Left cardiac atrium (tissue), 4 donors: Measurements from ENCODE around the gene RAF1. TPM values are rescaled to one million over a fixed set of nuclear protein-coding genes. Genes with fewer than 3 reads are reported as not detected.
"Not testable (repeated sequence)": the region's sequence is repeated elsewhere in the genome, so short reads cannot be mapped to it uniquely, and the experiment has no call there.

ENCODE experiments used
- ATAC-seq, 2 donors: fragments of 200-7000 bp; cut with Tn5 transposase; one replicate each; pipeline ENCODE4 v1.9.1; 2020; ENCODE audit warnings: mild to moderate bottlenecking in 2 of 2, moderate library complexity in 2 of 2
- DNase-seq: peaks from one replicate; pipeline ENCODE4 v3.0.0-alpha.2; 2020
- intact Hi-C, 2 donors: fragments of 100-400 bp; cut with DNase I; formaldehyde crosslinking; loops; one replicate each; pipeline versions ENCODE4 v1.14.1 to v1.15.1; 2022 to 2023
- total RNA-seq, 2 donors: library from RNA; stranded (reverse); fragmentation: NEBNext Ultra II Directional; extraction: Animal tissue kit (Norgen Biotek cat#: 25700); gene quantifications; one replicate each; pipeline ENCODE4 v1.2.1, GENCODE V29; 2021
- donor health status: DM: no; HTN: yes; CAD: no.
- donor health status: DM: no; HTN: yes; CAD: no; lungs with severe emphysema.
- donor health status: DM: yes; HTN: yes; CAD: no.
- donor health status: Dilated cardiomyopathy.

Gene RAF1
- total RNA-seq, 2 donors from 2014 or later = 109 to 116 TPM

DNA sequence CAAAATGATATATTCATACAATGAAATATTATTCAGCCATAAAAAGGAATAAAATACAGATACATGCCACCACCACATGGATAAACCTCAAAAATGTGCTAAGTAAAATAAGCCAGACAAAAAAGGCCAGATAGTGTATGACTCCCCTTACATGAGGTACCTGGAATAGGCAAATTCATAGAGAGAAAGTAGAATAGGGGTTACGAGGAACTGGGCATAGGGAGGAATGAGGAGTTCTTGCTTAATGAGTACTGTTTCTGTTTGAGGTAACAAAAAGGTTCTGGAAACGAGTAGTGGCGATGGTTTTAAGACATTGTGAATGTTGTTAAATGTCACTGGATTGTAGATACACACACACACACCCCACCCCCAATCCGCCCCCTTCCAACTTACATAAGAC is 8.2 kb downstream of the RAF1 start:
- no peak for ATAC-seq
- DNase-seq = no peak
- intact Hi-C loops = loop anchor here in 1 of 2 donors (10.0 kb wide), 1 partner anchor 91 kb away; no protein-coding TSS in a partner anchor

DNA sequence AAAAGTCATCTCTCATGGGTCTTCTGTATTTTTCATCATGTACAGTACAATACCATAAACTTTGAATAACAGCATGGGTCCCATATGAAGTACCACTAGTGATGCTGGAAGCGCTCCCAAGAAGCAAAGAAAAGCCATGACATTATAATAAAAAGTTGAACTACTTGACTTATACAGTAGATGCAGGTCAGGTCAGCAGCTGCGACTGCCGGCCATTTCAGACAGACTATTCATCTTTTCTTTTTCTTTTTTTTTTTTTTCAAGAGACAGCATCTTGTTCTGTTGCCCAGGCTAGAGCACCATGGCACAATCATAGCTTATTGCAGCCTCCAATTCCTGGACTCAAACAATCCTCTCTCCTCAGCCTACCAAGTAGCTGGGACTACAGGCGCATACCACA is 10.2 kb downstream of the RAF1 start:
- no peak for ATAC-seq
- intact Hi-C loops = loop anchor here in 1 of 2 donors (10.0 kb wide), 1 partner anchor 89 kb away; no protein-coding TSS in a partner anchor
- DNase-seq = no peak

DNA sequence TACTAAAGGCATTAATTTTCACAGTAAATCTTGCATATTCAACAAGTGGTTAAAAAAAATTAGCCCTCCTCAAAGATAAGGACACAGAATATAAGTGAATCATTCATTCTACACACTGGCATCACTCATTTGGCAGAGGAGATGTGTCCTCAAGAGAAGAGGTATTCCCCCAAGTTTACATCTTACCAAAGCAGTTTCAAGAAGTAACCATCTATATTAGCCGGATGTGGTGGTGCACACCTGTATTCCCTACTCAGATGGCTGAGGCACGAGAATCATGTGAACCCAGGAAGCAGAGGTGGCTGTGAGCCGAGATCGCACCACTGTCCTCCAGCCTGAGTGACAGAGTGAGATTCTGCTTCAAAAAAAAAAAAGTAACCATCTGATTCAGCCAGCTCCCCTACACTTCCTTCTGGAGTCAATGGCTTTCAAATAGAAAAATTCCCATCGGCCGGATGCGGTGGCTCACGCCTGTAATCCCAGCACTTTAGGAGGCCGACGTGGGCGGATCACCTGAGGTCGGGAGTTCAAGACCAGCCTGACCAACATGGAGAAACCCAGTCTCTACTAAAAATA is 15.4 kb downstream of the RAF1 start:
- DNase-seq (no peak), ATAC-seq (no peak)
- intact Hi-C loops = no loop called here

DNA sequence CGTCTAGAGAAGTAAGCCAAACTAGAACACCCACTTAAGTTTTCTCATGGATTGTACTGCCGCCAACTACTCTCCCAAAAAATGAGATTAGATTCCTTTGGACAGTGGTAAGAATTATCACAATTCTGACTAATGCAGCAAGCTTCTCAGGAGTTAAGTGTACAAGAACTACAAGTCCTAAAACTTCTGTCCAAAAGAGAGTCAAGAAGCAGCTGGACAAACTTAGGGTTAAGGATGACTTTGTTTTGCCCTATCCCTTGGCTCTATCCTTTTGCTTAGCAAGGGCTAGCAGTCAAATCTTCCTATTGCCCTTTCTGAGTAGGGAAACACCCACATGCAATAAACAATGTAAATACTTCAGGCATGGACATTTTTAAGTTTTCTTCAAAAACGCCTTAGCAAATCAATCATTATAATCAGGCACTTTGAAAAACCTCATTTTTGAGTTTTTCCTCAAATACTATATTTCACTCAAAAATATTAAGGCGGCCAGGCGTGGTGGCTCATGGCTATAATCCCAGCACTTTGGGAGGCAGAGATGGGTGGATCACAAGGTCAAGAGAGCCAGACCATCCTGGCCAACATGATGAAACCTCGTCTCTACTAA is 19.5 kb downstream of the RAF1 start:
- peak; percentile 28 to 91 for ATAC-seq

DNA sequence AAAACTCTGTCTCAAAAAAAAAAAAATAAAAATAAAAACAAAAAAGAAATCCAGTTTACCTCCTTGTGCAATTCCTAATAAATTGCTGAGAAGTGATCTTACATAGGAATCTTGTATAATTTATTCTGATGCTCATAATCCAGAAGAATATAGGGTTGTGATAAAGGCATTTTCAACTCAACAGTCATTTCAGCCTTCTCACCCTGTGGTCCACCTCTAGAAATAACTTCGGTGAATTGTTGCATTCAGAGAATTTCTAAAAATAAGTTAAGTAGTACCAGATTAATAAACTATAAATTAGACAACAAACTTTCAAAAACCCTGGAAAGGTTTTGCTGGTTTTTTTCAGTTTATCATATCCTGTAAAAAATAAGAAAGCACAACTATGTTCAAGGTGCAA is 20.2 kb downstream of the RAF1 start:
- DNase-seq (no peak), ATAC-seq (no peak)
- intact Hi-C loops = no loop called here

More for the DNA sequence above, 19.5 kb downstream of the RAF1 start:
- intact Hi-C loops = no loop called here
- DNase-seq = no peak

DNA sequence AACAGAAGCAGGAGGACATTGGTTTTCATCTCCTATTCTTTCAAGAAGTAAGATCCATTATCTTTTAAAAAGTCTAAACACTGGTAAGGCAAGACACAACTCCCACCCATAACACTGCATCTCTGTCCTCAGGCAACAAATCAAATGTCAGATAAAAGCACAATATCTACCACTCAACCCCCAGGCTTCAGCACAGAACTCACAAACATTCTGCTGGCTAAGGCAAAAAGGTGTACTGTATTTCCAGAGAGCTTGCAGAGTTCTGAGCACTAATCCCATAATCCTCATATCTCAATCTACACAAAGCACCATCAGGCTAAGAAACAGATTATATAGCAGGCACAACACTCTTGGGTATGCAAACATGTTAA is 20.9 kb downstream of the RAF1 start:
- intact Hi-C loops = no loop called here
- ATAC-seq (no peak), DNase-seq (no peak)

DNA sequence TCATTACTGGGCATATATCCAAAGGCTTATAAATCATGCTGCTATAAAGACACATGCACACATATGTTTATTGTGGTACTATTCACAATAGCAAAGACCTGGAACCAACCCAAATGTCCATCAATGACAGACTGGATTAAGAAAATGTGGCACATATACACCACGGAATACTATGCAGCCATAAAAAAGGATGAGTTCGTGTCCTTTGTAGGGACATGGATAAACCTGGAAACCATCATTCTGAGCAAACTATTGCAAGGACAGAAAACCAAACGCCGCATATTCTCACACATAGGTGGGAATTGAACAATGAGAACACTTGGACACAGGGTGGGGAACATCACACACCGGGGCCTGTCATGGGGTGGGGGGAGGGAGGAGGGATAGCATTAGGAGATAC is 23.1 kb downstream of the RAF1 start:
- DNase-seq, ATAC-seq, intact Hi-C loops: not testable (repeated sequence)

- intact Hi-C loops = no loop called here
- ATAC-seq (peak; percentile 8 to 63), DNase-seq (no peak)
Measured at GRCh38 chr3:12638105-12638504, 25.8 kb downstream of the RAF1 start.

- ATAC-seq (no peak), DNase-seq (no peak)
- intact Hi-C loops = no loop called here
Measured at GRCh38 chr3:12633108-12633507, 30.8 kb downstream of the RAF1 start.

DNA sequence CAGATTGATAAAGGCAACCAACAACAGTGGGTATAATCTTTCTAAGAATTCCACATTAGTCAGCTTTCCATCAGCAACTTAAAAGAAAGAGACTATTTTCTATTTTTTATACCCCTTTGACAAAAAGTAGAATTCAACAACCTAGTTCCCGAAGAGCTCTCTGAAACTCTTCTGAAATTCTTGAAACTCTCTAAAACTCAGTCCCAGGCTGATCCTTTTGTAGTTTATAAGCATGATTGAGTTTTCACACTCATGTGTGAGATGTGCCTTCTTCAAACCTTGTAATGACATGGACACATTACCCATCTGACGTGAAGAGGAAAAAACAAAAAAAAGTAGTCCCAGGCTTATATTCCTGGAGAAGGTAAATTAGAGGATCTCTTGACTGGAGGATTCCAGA is 31.4 kb downstream of the RAF1 start:
- intact Hi-C loops = no loop called here
- ATAC-seq (no peak), DNase-seq (no peak)

DNA sequence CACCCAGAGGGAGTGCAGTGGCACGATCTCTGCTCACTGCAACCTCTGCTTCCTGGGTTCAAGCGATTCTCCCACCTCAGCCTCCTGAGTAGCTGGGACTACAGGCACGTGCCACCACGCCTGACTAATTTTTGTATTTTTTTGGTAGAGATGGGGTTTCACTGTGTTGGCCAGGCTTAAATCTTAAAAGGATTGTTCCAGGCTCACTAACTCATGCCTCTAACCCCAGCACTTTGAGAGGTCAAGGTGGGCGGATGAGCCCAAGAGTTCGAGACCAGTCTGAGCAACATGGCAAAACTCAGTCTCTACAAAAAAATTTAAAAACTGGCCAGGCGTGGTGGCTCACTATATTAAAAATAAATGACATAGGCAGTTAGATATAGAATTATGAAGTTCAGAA is 33.1 kb downstream of the RAF1 start:
- intact Hi-C loops, ATAC-seq, DNase-seq: not testable (repeated sequence)

- intact Hi-C loops = no loop called here
- ATAC-seq (no peak), DNase-seq (no peak)
Measured at GRCh38 chr3:12630292-12630691, 33.6 kb downstream of the RAF1 start.

DNA sequence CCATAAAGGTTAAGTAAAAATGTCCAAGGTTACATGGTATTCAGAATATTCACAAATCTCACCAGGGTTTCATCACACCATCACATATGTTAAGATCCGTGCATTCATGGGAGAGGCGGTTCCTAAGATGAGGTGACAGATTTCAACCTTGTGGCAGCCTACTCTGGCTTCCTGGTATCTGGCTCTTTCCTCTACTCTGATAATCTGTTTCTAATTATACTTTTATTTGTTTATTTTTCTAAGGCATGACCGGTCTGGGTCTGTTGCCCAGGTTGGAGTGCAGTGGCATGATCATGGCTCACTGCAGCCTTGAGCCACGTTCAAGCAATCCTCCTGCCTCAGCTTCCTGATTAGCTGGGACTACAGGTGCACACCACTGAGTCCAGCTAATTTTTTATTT is 34.4 kb downstream of the RAF1 start:
- intact Hi-C loops = no loop called here
- DNase-seq = peak; percentile 32
- ATAC-seq = peak; percentile 75 to 88

GRCh38 chr3:12628813-12629212 is 35.1 kb downstream of the RAF1 start:
- ATAC-seq = no peak

DNA sequence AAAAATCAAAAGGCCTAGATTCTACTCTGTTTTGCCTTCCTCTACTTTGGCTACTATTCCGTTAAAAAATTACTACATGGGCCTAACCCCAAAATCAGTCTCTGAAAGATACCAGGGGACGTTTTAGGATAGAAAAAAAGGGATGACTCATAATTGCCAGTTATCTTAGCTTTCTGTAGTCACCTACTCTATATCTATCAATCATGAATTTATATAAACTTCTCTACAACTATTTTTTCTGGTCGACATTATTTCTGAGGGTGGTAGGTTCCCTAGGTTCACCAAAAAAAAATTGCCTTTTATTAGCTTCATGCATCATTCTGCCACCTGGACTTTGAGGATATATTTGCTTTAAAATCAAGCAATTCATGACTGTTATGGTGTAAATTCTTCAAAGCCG is 36.5 kb downstream of the RAF1 start:
- DNase-seq (no peak), ATAC-seq (peak in 1 of 2 donors; percentile 13)
- intact Hi-C loops = no loop called here

More at GRCh38 chr3:12628813-12629212, 35.1 kb downstream of the RAF1 start:
- intact Hi-C loops = no loop called here
- no peak for DNase-seq

GRCh38 chr3:12624964-12625363 is 39.0 kb downstream of the RAF1 start:
- intact Hi-C loops, DNase-seq, ATAC-seq: not testable (repeated sequence)

- DNase-seq (no peak), ATAC-seq (no peak)
- intact Hi-C loops = no loop called here
Measured at GRCh38 chr3:12624056-12624455, 39.9 kb downstream of the RAF1 start.

DNA sequence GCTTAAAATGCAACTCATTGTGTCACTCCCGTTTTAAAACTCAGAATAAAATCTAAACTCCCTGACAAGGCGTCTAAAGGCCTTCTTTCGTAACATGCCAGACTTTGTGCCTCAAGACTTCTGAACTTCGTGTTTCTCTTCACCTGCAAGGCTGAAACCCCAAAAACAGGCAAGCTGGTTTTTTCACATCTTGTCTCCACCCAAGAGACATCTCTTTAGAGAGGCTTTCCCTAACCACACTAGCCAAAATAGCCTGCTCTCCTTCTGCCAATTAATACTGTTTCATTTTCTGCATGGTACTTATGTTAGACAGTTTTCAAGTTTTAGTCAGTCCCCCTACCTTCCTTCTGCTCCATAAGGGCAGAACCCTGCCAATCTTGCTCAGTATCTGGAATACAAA is 41.6 kb downstream of the RAF1 start:
- intact Hi-C loops = no loop called here
- DNase-seq = no peak
- ATAC-seq = no peak

DNA sequence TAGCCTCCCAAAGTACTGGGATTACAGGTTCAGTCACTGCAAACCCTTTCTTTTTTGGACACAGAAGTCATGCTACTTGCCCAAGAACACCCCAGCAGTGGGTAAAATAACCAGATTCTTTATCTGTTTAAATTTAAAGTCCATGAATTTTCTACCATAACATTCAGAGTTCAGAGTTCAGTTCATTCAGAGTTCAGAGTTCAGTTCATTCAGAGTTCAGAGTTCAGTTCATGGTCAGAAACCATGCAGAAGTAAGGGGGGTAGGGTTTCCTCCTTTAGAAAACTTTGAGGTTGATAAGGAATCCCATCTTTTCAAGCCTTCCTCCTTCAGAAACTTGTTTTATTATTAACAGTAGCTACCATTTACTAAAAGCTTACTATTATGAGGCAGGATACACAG is 43.2 kb downstream of the RAF1 start:
- ATAC-seq (no peak), DNase-seq (no peak)
- intact Hi-C loops = no loop called here

GRCh38 chr3:12620305-12620704 is 43.6 kb downstream of the RAF1 start:
- no peak for ATAC-seq
- DNase-seq = no peak
- intact Hi-C loops = no loop called here

DNA sequence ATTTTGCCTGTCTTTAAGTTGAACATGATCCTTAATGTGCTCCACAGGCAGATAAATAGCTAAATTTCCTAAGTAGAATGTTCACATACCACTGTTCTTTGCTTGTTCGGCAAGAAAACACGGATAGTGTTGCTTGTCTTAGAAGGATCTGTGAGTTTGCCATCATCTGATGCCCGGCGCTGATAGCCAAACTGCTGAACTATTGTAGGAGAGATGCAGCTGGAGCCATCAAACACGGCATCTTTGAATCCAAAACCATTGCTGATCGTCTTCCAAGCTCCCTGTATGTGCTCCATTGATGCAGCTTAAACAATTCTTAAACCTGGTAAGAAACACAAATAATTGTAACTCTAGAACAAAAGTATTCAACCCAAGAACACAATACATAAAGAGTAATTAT is 45.5 kb downstream of the RAF1 start:
- intact Hi-C loops = no loop called here
- DNase-seq (no peak), ATAC-seq (no peak)
